B cell (primary cell): ENCODE results near the gene TUT4. TPM values are rescaled to one million over a fixed set of nuclear protein-coding genes. Genes with fewer than 3 reads are reported as not detected.
A peak's percentile ranks its signal among the peaks of the same experiment; 100 is the strongest.

Source experiments
- ATAC-seq: fragments of 200-7000 bp; cut with Tn5 transposase; one replicate; pipeline ENCODE4 v1.10.0; 2021; ENCODE audit warnings: low read depth, mild to moderate bottlenecking, moderate number of reproducible peaks, moderate library complexity
- CTCF ChIA-PET: fragments of 350-600 bp; sonication (Branson Sonifier 250); formaldehyde crosslinking; loops from one replicate; lab custom pipeline; 2021; ENCODE audit warnings: antibody characterized with exemption, inconsistent platforms; lab: Charles Lee
- POLR2A ChIA-PET: fragments of 350-600 bp; sonication (Branson Sonifier 250); formaldehyde crosslinking; loops from one replicate; lab custom pipeline; 2021; ENCODE audit warnings: antibody characterized with exemption; lab: Charles Lee
- DNase-seq: peaks from one replicate; pipeline ENCODE4 v3.0.0; 2013
- H2AFZ ChIP-seq: 2 replicates; pipeline ENCODE4 v1.6.1; 2012; ENCODE audit warnings: mild to moderate bottlenecking, low read depth, low read length; ENCODE audit not compliant: insufficient read depth, poor library complexity, severe bottlenecking
- H3K27ac ChIP-seq, 2 donors: 1 replicate in 1 of 2; 2 replicates in 1 of 2; pipeline ENCODE4 v1.5.1; 2012 to 2013; ENCODE audit warnings: low read length in 2 of 2, mild to moderate bottlenecking in 2 of 2, moderate library complexity in 1 of 2
- H3K27me3 ChIP-seq, 4 experiments: fragments of 200-600 bp in 1 of 4; sonication (generic) in 1 of 4; replicated peaks in 1 of 4; 1 replicate in 2 of 4; 2 replicates in 2 of 4; pipeline versions ENCODE4 v1.6.1 to v1.7.0; 2013 to 2016; ENCODE audit warnings: low read length in 3 of 4, mild to moderate bottlenecking in 2 of 4, mixed read lengths in 1 of 4, moderate library complexity in 1 of 4; ENCODE audit not compliant: insufficient read depth in 4 of 4, control insufficient read depth in 3 of 4; ENCODE audit errors: control extremely low read depth in 1 of 4
- H3K36me3 ChIP-seq, 2 experiments: replicated peaks in 1 of 2; 1 replicate in 1 of 2; 2 replicates in 1 of 2; pipeline versions ENCODE4 v1.6.1 to v1.7.1; 2013; ENCODE audit warnings: low read length in 1 of 2; ENCODE audit not compliant: insufficient read depth in 2 of 2, control insufficient read depth in 1 of 2; ENCODE audit errors: control extremely low read depth in 1 of 2, extremely low read depth in 1 of 2
- H3K4me1 ChIP-seq, 2 donors: fragments of 200-600 bp in 1 of 2; sonication (generic) in 1 of 2; 1 replicate in 1 of 2; 2 replicates in 1 of 2; pipeline versions ENCODE4 v1.5.1 to v1.6.1; 2013 to 2017; ENCODE audit warnings: low read length in 2 of 2; ENCODE audit not compliant: control insufficient read depth in 2 of 2, insufficient read depth in 2 of 2
- H3K4me2 ChIP-seq: replicated peaks from 2 replicates; pipeline ENCODE3; 2012; ENCODE audit warnings: mild to moderate bottlenecking, low read depth, low read length; ENCODE audit not compliant: poor library complexity, severe bottlenecking
- H3K4me3 ChIP-seq, 5 experiments: fragments of 200-600 bp in 1 of 5; sonication (generic) in 1 of 5; 1 replicate in 3 of 5; 2 replicates in 2 of 5; pipeline versions ENCODE4 v1.5.1 to v1.7.0; 2011 to 2016; ENCODE audit warnings: low read length in 4 of 5, mild to moderate bottlenecking in 4 of 5, low read depth in 2 of 5, control low read depth in 1 of 5, moderate library complexity in 1 of 5; ENCODE audit not compliant: insufficient read depth in 1 of 5; ENCODE audit errors: control extremely low read depth in 1 of 5, extremely low read depth in 1 of 5
- H3K79me2 ChIP-seq: fragments of 200-600 bp; sonication (generic); one replicate; pipeline ENCODE4 v1.6.0; 2016; ENCODE audit warnings: low read length; ENCODE audit not compliant: control insufficient read depth, insufficient read depth
- H3K9ac ChIP-seq: fragments of 200-600 bp; sonication (generic); 2 replicates; pipeline ENCODE4 v1.6.1; 2017; ENCODE audit warnings: mild to moderate bottlenecking, low read length, moderate library complexity
- H3K9me3 ChIP-seq, 3 donors: one replicate each; pipeline versions ENCODE4 v1.6.1 to v1.7.1; 2013; ENCODE audit warnings: low read length in 2 of 3; ENCODE audit not compliant: control insufficient read depth in 2 of 3, insufficient read depth in 1 of 3; ENCODE audit errors: control extremely low read depth in 1 of 3
- H4K20me1 ChIP-seq: 2 replicates; pipeline ENCODE4 v1.6.0; 2012; ENCODE audit warnings: mild to moderate bottlenecking, low read length; ENCODE audit not compliant: insufficient read depth, control insufficient read depth, poor library complexity, severe bottlenecking
- H3K27ac Mint-ChIP-seq: one replicate; pipeline ENCODE4 v1.8.0; 2021; ENCODE audit warnings: mixed read lengths
- H3K27me3 Mint-ChIP-seq: one replicate; pipeline ENCODE4 v1.8.0; 2021; ENCODE audit warnings: mixed read lengths
- H3K4me1 Mint-ChIP-seq: one replicate; pipeline ENCODE4 v1.8.0; 2021; ENCODE audit warnings: mixed read lengths
- H3K4me3 Mint-ChIP-seq: one replicate; pipeline ENCODE4 v1.8.0; 2021; ENCODE audit warnings: mixed read lengths
- H3K9me3 Mint-ChIP-seq: one replicate; pipeline ENCODE4 v1.8.0; 2022; ENCODE audit warnings: mixed read lengths; ENCODE audit not compliant: insufficient read depth
- EZH2 ChIP-seq: IDR thresholded peaks from 2 replicates; pipeline ENCODE4 v1.6.1; 2012; ENCODE audit warnings: borderline replicate concordance, low read depth, mild to moderate bottlenecking, moderate library complexity, low read length; ENCODE audit not compliant: insufficient read depth, poor library complexity, severe bottlenecking
- WGBS: methylation state at CpG from one replicate; pipeline ENCODE4 v1.1.5; 2013; ENCODE audit warnings: missing lambda C conversion rate; ENCODE audit not compliant: insufficient coverage; 5-methylcytosine and 5-hydroxymethylcytosine counted together
- intact Hi-C: fragments of 100-400 bp; cut with micrococcal nuclease; formaldehyde crosslinking; loops from one replicate; pipeline ENCODE4 v1.10.0; 2022
- polyA plus RNA-seq: library from polyadenylated mRNA; depleted of rRNA; stranded (reverse); fragments of >200 nt; gene quantifications from 2 replicates; pipeline ENCODE4 v1.2.3, GENCODE V29; 2012
- total RNA-seq, 2 donors: library from RNA; stranded (reverse); fragments of 120-200 nt in 1 of 2; gene quantifications; 1 replicate in 1 of 2; 2 replicates in 1 of 2; pipeline versions ENCODE4 v1.2.3 to v1.2.4, GENCODE V29; 2013 to 2022
- TF ChIP-seq, protein P1 (sequence below): fragments of 200-600 bp; IDR thresholded peaks from one replicate; pipeline ENCODE4 v1.8.0; 2022; ENCODE audit warnings: antibody characterized with exemption, mild to moderate bottlenecking

TUT4 gene
- total and polyA plus RNA-seq, 2 donors (not counting 1 experiment from before 2014, with no cell fraction given) = 76.6 to 248 TPM

- H3K4me1 Mint-ChIP-seq = no peaks in the 10 kb centered on the region
- 100% methylated on average over 1 of the region's 2 CpGs for WGBS
- intact Hi-C loops = no loop called here
- no peaks in the 10 kb centered on the region for H3K27me3 ChIP-seq
- POLR2A ChIA-PET = no interaction called here
- H3K9me3 ChIP-seq = no peaks in the 10 kb centered on the region
- H3K27ac Mint-ChIP-seq = no peak overlapping the region
- no peak overlapping the region for H3K4me2 ChIP-seq
- no peak overlapping the region for H2AFZ ChIP-seq
- no peak overlapping the region for H3K27ac ChIP-seq
- no peaks in the 10 kb centered on the region for H4K20me1 ChIP-seq
- H3K27me3 Mint-ChIP-seq = no peaks in the 10 kb centered on the region
- H3K4me3 ChIP-seq = no peak overlapping the region
- TF ChIP-seq, protein P1, sequence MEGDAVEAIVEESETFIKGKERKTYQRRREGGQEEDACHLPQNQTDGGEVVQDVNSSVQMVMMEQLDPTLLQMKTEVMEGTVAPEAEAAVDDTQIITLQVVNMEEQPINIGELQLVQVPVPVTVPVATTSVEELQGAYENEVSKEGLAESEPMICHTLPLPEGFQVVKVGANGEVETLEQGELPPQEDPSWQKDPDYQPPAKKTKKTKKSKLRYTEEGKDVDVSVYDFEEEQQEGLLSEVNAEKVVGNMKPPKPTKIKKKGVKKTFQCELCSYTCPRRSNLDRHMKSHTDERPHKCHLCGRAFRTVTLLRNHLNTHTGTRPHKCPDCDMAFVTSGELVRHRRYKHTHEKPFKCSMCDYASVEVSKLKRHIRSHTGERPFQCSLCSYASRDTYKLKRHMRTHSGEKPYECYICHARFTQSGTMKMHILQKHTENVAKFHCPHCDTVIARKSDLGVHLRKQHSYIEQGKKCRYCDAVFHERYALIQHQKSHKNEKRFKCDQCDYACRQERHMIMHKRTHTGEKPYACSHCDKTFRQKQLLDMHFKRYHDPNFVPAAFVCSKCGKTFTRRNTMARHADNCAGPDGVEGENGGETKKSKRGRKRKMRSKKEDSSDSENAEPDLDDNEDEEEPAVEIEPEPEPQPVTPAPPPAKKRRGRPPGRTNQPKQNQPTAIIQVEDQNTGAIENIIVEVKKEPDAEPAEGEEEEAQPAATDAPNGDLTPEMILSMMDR = no peak
- TF ChIP-seq EZH2 = no peak
- no peak overlapping the region for H3K4me3 Mint-ChIP-seq
- peaks cover 9 to 38% of the 10 kb centered on the region in 2 experiments for H3K36me3 ChIP-seq
- DNase-seq (no peak), ATAC-seq (no peak)
- H3K9me3 Mint-ChIP-seq = no peaks in the 10 kb centered on the region
- H3K79me2 ChIP-seq = peaks cover 15% of the 10 kb centered on the region
- H3K9ac ChIP-seq = no peak overlapping the region
- CTCF ChIA-PET = interaction anchor here (1.0 to 1.3 kb wide), 3 partner anchors 10 to 155 kb away, joined by 3 to 5 read pairs (median 3); no protein-coding TSS in a partner anchor
- H3K4me1 ChIP-seq = no peaks in the 10 kb centered on the region
Measured at GRCh38 chr1:52511851-52512615, 40.9 kb downstream of the TUT4 start.

GRCh38 chr1:52511439-52511838 is 41.5 kb downstream of the TUT4 start:
- Histone ChIP-seq H3K27me3 (no peaks in the 10 kb centered on the region), H3K9ac (no peak overlapping the region), H3K4me1 (no peaks in the 10 kb centered on the region), H4K20me1 (no peaks in the 10 kb centered on the region), H3K4me3 (no peak overlapping the region), H3K36me3 (peaks cover 9 to 37% of the 10 kb centered on the region in 2 experiments), H3K27ac (no peak overlapping the region), H3K4me2 (no peak overlapping the region), H3K9me3 (no peaks in the 10 kb centered on the region), H3K79me2 (peaks cover 15% of the 10 kb centered on the region), H2AFZ (no peak overlapping the region)
- H3K4me1 Mint-ChIP-seq = no peaks in the 10 kb centered on the region
- H3K9me3 Mint-ChIP-seq = no peaks in the 10 kb centered on the region
- no peak for ATAC-seq
- WGBS = no CpG with 5 or more reads among the region's 2 CpGs
- no peak for DNase-seq
- TF ChIP-seq EZH2 = no peak
- TF ChIP-seq, protein P1 = no peak
- no peaks in the 10 kb centered on the region for H3K27me3 Mint-ChIP-seq
- H3K4me3 Mint-ChIP-seq = no peak overlapping the region
- CTCF ChIA-PET = interaction anchor here (1.0 to 1.3 kb wide), 3 partner anchors 11 to 155 kb away, joined by 3 to 5 read pairs (median 3); no protein-coding TSS in a partner anchor
- POLR2A ChIA-PET = no interaction called here
- peak overlapping the region; percentile 54 for H3K27ac Mint-ChIP-seq
- intact Hi-C loops = no loop called here
